Activated CD4-positive, alpha-beta T cell treated with anti-CD3 and anti-CD28 coated beads, Interleukin-2, Interleukin-6, amounts not matched to agents 100 ng/mL and 50 ng/mL, durations not matched to agents 16 hours and 8 hours (primary cell): Measurements from ENCODE around the gene DMRTC2.
"Not testable (repeated sequence)": the region's sequence is repeated elsewhere in the genome, so short reads cannot be mapped to it uniquely, and the experiment has no call there.

ENCODE experiments used
- DNase-seq: peaks from one replicate; pipeline ENCODE4 v3.0.0-alpha.2; 2020

Gene DMRTC2

DNA sequence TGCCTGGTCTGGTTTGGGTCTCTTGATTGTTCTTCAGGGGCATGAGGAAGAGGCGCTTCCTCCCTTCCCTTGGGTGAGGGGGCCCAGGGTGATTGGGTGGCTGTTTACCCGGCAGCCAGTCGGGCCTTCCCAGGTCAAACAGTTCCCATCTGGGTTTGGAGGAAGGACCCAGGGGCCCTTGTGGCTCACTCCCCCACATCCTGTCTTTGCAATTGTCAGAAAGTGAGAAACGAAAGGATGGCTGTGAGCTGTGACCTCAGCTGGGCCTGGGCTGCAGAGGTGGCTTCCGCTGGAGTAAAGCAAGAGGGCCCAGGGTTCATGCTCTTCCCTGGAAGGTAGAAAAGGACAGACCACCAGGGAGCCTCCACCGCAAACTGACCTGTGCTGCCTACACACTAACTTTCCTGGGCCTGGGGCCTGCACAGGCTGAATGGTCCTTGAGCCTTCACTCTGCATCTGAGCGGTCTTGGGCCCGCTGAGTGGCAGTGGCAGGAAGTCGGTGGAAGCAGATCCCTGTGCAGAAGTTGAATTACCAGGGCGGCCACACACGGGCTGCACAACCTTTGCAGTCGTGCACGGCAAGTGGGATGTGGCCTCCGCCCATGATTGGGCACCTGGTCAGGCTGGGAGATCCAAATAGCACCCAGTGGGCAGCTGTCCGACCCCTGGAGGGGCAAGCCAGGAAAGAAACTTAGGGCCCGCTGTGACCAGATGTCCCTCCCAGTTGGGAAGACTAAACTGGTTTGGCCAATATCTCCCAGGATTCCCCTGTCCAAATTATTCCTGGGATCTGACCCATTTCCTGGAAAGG, 26.9 kb downstream of the DMRTC2 start:
- peak; percentile 90 for DNase-seq

DNA sequence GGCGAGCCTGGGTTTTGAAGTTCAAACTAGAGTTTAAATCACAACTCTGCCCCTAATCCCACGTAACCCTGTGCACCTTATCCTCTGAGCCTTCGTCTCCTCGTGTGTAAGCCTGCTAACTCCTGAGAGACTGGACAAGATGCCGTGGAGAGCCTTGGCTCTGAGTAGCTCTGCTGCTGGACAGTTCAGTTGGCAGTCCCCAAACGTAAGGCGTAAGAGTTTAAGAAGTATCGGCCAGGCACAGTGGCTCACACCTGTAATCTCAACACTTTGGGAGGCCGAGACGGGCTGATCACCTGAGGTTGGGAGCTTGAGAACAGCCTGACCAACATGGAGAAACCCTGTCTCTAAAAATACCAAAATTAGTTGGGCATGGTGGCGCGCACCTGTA, 27.5 kb downstream of the DMRTC2 start:
- DNase-seq: no peak

- DNase-seq: peak; percentile 74
Measured at GRCh38 chr19:41872775-41873647, 28.2 kb downstream of the DMRTC2 start.

GRCh38 chr19:41875973-41876372, 31.1 kb downstream of the DMRTC2 start:
- DNase-seq: not testable (repeated sequence)

DNA sequence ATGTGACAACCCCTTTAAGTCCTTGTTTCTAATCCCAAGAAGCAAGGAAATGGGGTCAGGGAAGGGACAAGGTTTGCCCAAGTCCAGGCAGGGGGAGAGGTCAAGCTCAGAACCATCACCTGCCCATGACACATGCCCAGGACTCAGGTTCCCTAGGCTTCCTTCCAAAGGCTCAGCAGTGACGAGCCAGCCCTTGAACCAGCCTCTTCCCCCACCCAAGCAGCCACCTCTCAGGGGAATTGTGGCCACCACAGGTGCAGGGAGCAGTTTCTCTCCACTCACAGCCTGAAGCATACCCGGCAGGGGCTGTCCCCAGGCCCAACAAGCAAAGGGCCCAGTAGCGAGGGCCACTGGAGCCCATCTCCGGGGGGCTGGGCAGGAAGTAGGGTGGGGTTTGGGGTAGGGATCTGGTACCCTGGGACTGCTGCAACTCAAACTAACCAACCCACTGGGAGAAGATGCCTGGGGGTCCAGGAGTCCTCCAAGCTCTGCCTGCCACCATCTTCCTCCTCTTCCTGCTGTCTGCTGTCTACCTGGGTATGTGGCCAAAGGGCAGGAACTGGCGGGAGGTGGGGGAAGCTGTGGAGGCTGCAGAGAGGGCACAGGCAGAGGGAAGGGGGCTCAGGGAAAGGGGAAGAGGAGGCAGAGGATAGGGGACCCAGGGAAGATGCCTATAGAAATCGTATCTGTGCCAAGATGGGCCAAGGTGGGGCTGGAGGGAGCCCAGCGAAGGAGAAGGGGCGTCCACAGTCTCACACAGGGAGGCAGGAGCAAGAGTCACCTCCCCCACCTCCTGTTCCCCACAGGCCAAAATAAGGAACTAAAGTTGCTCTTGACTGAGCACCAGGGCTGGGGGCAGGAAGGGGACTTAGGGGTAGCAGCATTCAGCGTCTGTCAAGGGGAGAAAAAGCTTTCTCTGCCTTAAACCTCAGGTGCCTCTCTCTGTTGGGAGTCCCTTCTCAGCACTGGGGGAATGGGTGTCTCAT, 32.3 kb downstream of the DMRTC2 start, which contains the start of gene CD79A:
Gene CD79A (plus strand): TSS at position 433 of the 986 bp plus-strand sequence. CDS start 26 bp downstream, at position 459.
- DNase-seq: no peak

- no peak for DNase-seq
Measured at GRCh38 chr19:41877916-41878905, 33.4 kb downstream of the DMRTC2 start.

- no peak for DNase-seq
Measured at GRCh38 chr19:41879080-41879479, 34.2 kb downstream of the DMRTC2 start.

DNA sequence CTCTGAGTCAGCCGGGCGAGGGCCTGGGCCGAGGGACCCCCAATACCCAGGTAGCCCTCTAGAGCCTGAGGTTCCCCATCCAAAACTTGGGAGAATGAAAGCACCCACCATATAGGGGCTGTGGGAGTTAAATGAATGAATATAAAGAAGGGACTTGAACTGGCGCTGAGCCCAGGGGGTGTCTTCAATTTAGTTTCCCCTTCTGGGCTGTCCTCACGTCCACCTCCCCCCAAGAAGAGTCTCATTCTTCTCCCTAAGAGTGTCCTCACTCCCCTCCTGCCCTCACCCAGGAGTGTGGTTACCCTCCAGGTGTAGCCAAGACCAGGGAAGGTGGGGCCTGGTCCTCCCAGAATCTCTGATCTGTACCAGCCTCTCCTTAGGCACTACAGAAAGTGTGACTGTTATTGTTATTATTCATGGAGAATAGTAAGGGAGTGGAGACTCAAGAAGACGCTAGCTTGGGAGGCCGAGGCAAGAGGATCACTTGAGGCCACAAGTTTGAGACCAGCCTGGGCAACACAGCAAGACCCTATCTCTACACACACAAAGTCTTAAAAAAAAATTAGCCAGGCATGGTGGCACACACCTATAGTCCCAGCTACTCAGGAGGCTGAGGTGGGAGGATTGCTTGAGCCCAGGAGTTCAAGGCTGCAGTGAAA, 35.0 kb downstream of the DMRTC2 start:
- DNase-seq: no peak

GRCh38 chr19:41880329-41880708, 35.5 kb downstream of the DMRTC2 start:
- DNase-seq: no peak

- peak; percentile 65 for DNase-seq
Measured at GRCh38 chr19:41882568-41883462, 38.0 kb downstream of the DMRTC2 start, which contains the start of gene ARHGEF1. Gene ARHGEF1 (plus strand): TSS chr19:41883184. CDS start chr19:41888083, 4,899 bp downstream.

- no peak for DNase-seq
Measured at GRCh38 chr19:41883463-41883820, 38.6 kb downstream of the DMRTC2 start.

DNA sequence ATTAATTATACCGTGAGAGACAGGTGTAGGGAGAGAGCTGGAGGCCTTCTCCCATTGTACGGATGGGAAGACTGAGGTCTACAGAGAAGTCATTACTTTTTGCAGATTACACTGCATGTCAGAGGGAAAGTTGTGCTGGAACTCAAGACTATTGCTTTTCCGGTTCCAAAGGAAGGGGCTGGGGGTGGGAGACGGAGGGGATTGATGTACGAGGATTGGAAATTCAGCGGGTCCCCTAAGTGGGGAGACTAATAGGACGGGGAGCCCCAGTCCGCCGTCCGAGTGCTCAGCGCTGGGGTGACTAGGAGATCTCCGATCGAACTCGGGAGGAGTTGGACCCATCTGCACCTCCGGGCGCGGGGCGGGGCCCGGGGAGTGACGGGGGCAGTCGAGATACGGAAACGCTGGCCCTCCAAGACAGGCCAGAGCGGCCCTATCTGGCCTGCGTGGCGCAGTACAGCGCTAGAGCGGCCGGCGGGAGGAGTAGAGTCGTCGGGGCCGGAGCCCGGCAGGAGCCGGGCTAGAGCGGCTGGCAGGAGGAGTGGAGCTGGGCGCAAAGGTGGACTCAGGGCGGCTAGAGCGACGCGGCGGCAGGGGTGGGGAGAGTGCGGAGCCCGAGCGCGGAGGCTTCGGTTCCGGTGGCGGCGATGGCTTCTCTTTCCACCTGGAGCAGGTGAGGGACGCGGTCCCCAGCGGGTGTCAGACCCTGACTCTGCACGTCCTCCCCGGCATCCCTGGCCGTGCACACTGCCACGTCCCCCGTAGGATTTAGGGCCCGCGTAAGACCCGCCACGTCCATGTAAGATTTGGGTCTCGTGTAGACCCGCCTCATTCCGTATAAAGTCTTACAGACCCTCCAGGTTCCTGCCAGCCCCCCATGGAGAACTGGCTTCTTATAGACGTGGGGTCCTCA, 39.2 kb downstream of the DMRTC2 start:
- DNase-seq: peak; percentile 96

- DNase-seq: peak; percentile 72
Measured at GRCh38 chr19:41886761-41887710, 42.2 kb downstream of the DMRTC2 start.

GRCh38 chr19:41887711-41888382, 43.0 kb downstream of the DMRTC2 start:
- DNase-seq: peak; percentile 83

DNA sequence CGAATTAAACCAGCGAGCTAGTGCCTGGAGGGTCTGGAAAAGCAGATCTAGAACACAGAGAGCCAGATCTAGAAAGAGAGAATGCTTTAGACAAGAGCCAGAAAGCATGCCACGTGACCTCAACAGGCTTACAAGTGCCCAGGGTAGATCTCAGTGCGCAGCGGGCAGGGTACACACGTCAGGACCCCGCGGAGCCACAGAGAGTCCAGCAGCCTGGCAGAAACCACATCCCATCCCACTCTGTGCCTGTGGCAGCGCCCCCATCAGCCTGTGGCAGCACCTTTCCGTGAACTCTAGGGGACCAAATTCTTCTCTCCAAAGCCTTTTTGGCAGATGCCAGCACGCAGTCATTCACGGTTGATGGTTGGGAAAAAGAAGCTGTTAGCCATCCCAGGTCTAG, 44.1 kb downstream of the DMRTC2 start:
- no peak for DNase-seq

DNA sequence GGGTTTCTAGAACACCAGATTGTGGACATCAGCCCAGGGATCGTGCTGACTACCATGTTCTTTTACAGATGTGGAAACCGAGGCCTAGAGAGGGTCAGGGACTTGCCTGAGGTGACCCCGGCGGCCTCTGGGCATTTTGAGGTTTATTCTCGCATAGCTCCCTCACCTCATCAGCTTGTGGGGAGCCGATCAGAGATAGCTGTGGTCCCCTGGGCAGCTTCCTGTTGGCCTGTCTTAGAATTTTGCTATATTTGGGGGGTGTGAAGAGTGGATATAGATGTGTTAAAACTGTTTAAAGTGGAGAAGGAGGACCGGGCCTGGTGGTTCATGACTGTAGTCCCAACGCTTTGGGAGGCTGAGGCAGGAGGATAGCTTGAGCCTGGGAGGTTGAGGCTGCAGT, 45.1 kb downstream of the DMRTC2 start:
- no peak for DNase-seq

- no peak for DNase-seq
Measured at GRCh38 chr19:41890936-41891335, 46.1 kb downstream of the DMRTC2 start.
